IMR-90 (cell line): Measurements from ENCODE around the gene KIAA1614. TPM values are rescaled to one million over a fixed set of nuclear protein-coding genes. Genes with fewer than 3 reads are reported as not detected.

Experiments used
- ATAC-seq: fragments of 200-7000 bp; cut with Tn5 transposase; 2 replicates; pipeline ENCODE4 v1.9.1; 2020; ENCODE audit warnings: low read depth, mild to moderate bottlenecking, moderate library complexity
- BruUV-seq: library from RNA; stranded (reverse); fragments of 400-500 nt; replicated peaks from 2 replicates; lab custom pipeline; 2021; lab: Mats Ljungman, UMichigan
- CTCF ChIA-PET: fragments of 300-600 bp; formaldehyde crosslinking; extraction: SDS; loops from one replicate; lab custom pipeline; 2021; ENCODE audit warnings: antibody characterized with exemption; lab: Yijun Ruan, JAX
- POLR2A ChIA-PET: fragments of 300-600 bp; sonication (Branson Sonifier 250); formaldehyde crosslinking; loops from one replicate; lab custom pipeline; 2022; ENCODE audit warnings: antibody characterized with exemption; ENCODE audit not compliant: unreplicated experiment; lab: Charles Lee
- DNase-seq: peaks from one replicate; pipeline ENCODE4 v3.0.0; 2013
- H2AFZ ChIP-seq: replicated peaks from 2 replicates; pipeline ENCODE3; 2013; ENCODE audit warnings: low read length, mild to moderate bottlenecking; ENCODE audit not compliant: poor library complexity
- H2AK5ac ChIP-seq: 2 replicates; pipeline ENCODE4 v1.6.1; 2013; ENCODE audit warnings: low read depth, low read length, inconsistent platforms
- H2AK9ac ChIP-seq: replicated peaks from 2 replicates; pipeline ENCODE3; 2013; ENCODE audit warnings: mild to moderate bottlenecking, low read depth, low read length, moderate library complexity; ENCODE audit not compliant: poor library complexity
- H2BK120ac ChIP-seq: 2 replicates; pipeline ENCODE4 v1.6.1; 2013; ENCODE audit warnings: low read depth, low read length, inconsistent platforms
- H2BK15ac ChIP-seq: 3 replicates; pipeline ENCODE4 v1.6.1; 2013; ENCODE audit warnings: low read depth, low read length, inconsistent platforms
- H2BK20ac ChIP-seq: 2 replicates; pipeline ENCODE4 v1.6.1; 2013; ENCODE audit warnings: low read depth, mild to moderate bottlenecking, inconsistent platforms, low read length, moderate library complexity
- H2BK5ac ChIP-seq: 2 replicates; pipeline ENCODE4 v1.6.1; 2013; ENCODE audit warnings: mild to moderate bottlenecking, low read depth, low read length, inconsistent platforms; ENCODE audit not compliant: poor library complexity, severe bottlenecking
- H3K14ac ChIP-seq: replicated peaks from 2 replicates; pipeline ENCODE4 v1.6.1; 2013; ENCODE audit warnings: low read depth, low read length, inconsistent platforms
- H3K18ac ChIP-seq: 2 replicates; pipeline ENCODE4 v1.6.1; 2013; ENCODE audit warnings: low read depth, low read length, control low read depth
- H3K23ac ChIP-seq: 2 replicates; pipeline ENCODE4 v1.6.1; 2013; ENCODE audit warnings: low read depth, low read length, inconsistent platforms
- H3K27ac ChIP-seq: 2 replicates; pipeline ENCODE4 v1.5.1; 2013; ENCODE audit warnings: mild to moderate bottlenecking, control low read depth, low read length; ENCODE audit not compliant: insufficient read depth
- H3K27me3 ChIP-seq: 2 replicates; pipeline ENCODE4 v1.6.1; 2013; ENCODE audit warnings: low read length; ENCODE audit not compliant: control insufficient read depth, insufficient read depth
- H3K36me3 ChIP-seq: 2 replicates; pipeline ENCODE4 v1.6.1; 2013; ENCODE audit warnings: low read length, mixed read lengths; ENCODE audit not compliant: control insufficient read depth, insufficient read depth
- H3K4ac ChIP-seq: 2 replicates; pipeline ENCODE4 v1.6.1; 2013; ENCODE audit warnings: low read depth, low read length, inconsistent platforms
- H3K4me1 ChIP-seq: 2 replicates; pipeline ENCODE4 v1.6.1; 2013; ENCODE audit warnings: low read length, mixed read lengths; ENCODE audit not compliant: control insufficient read depth, insufficient read depth
- H3K4me2 ChIP-seq: 2 replicates; pipeline ENCODE4 v1.6.1; 2013; ENCODE audit warnings: low read depth, mild to moderate bottlenecking, control low read depth, low read length, moderate library complexity
- H3K4me3 ChIP-seq: 2 replicates; pipeline ENCODE4 v1.5.1; 2013; ENCODE audit warnings: low read depth, mild to moderate bottlenecking, control low read depth, low read length, moderate library complexity; ENCODE audit not compliant: insufficient read depth
- H3K56ac ChIP-seq: 2 replicates; pipeline ENCODE4 v1.6.1; 2013; ENCODE audit warnings: low read length, inconsistent platforms; ENCODE audit not compliant: insufficient read depth; ENCODE audit errors: extremely low read depth
- H3K79me1 ChIP-seq, 2 experiments: 2 replicates each; pipeline ENCODE4 v1.6.1; 2013; ENCODE audit warnings: low read length in 2 of 2, inconsistent platforms in 1 of 2, low read depth in 1 of 2
- H3K9ac ChIP-seq: 2 replicates; pipeline ENCODE4 v1.6.1; 2013; ENCODE audit warnings: low read depth, low read length, control low read depth
- H3K9me1 ChIP-seq: 2 replicates; pipeline ENCODE4 v1.6.1; 2013; ENCODE audit warnings: low read length, inconsistent platforms; ENCODE audit not compliant: insufficient read depth
- H3K9me3 ChIP-seq: 2 replicates; pipeline ENCODE4 v1.6.1; 2013; ENCODE audit warnings: low read length; ENCODE audit not compliant: control insufficient read depth, insufficient read depth
- H4K20me1 ChIP-seq: 2 replicates; pipeline ENCODE4 v1.6.1; 2013; ENCODE audit warnings: low read length, inconsistent platforms; ENCODE audit not compliant: insufficient read depth
- H4K5ac ChIP-seq: 2 replicates; pipeline ENCODE4 v1.6.1; 2013; ENCODE audit warnings: mild to moderate bottlenecking, low read depth, low read length, control low read depth
- H4K8ac ChIP-seq, 2 experiments: 2 replicates each; pipeline ENCODE4 v1.6.1; 2013; ENCODE audit warnings: low read depth in 2 of 2, low read length in 2 of 2, control low read depth in 1 of 2, inconsistent platforms in 1 of 2
- H4K91ac ChIP-seq: 2 replicates; pipeline ENCODE4 v1.6.1; 2013; ENCODE audit warnings: low read depth, low read length, inconsistent platforms; ENCODE audit not compliant: insufficient read depth
- BHLHE40 ChIP-seq: fragments of 150-350 bp; IDR thresholded peaks from 2 replicates; pipeline ENCODE4 v1.6.1; 2016; ENCODE audit warnings: mild to moderate bottlenecking, low read depth, low read length
- CEBPB ChIP-seq: IDR thresholded peaks from 2 replicates; pipeline ENCODE4 v1.6.1; 2012; ENCODE audit warnings: low read depth, low read length, improper control_type of control experiment
- CHD1 ChIP-seq: IDR thresholded peaks from 2 replicates; pipeline ENCODE4 v1.6.1; 2012; ENCODE audit warnings: low read depth, low read length, improper control_type of control experiment
- CTCF ChIP-seq: conservative IDR thresholded peaks from 2 replicates; pipeline ENCODE4 v1.5.1; 2012; ENCODE audit warnings: mild to moderate bottlenecking, low read depth, low read length, improper control_type of control experiment
- ELK1 ChIP-seq: fragments of 150-350 bp; IDR thresholded peaks from 2 replicates; pipeline ENCODE4 v1.6.1; 2016; ENCODE audit warnings: low read depth, mild to moderate bottlenecking, low read length, moderate library complexity, borderline replicate concordance
- FOS ChIP-seq: fragments of 150-350 bp; IDR thresholded peaks from 2 replicates; pipeline ENCODE4 v1.6.1; 2016; ENCODE audit warnings: low read depth, low read length
- MAFK ChIP-seq: IDR thresholded peaks from 2 replicates; pipeline ENCODE4 v1.6.1; 2012; ENCODE audit warnings: low read depth, low read length, improper control_type of control experiment
- MAZ ChIP-seq: IDR thresholded peaks from 2 replicates; pipeline ENCODE4 v1.6.1; 2012; ENCODE audit warnings: low read depth, mild to moderate bottlenecking, low read length, improper control_type of control experiment, moderate library complexity, borderline replicate concordance
- MXI1 ChIP-seq: IDR thresholded peaks from 2 replicates; pipeline ENCODE4 v1.6.1; 2012; ENCODE audit warnings: low read depth, mild to moderate bottlenecking, low read length, moderate library complexity, borderline replicate concordance
- NFE2L2 ChIP-seq: fragments of 150-350 bp; IDR thresholded peaks from 2 replicates; pipeline ENCODE4 v1.6.1; 2016; ENCODE audit warnings: low read depth, mild to moderate bottlenecking, low read length
- POLR2A ChIP-seq: IDR thresholded peaks from 2 replicates; pipeline ENCODE4 v1.6.1; 2012; ENCODE audit warnings: mild to moderate bottlenecking, low read depth, low read length
- RAD21 ChIP-seq: IDR thresholded peaks from 2 replicates; pipeline ENCODE4 v1.6.1; 2012; ENCODE audit warnings: low read length, improper control_type of control experiment
- RCOR1 ChIP-seq: IDR thresholded peaks from 2 replicates; pipeline ENCODE4 v1.6.1; 2012; ENCODE audit warnings: mild to moderate bottlenecking, low read length, improper control_type of control experiment; ENCODE audit not compliant: insufficient replicate concordance
- RFX5 ChIP-seq: IDR thresholded peaks from 2 replicates; pipeline ENCODE4 v1.8.0; 2012; ENCODE audit warnings: low read depth, mild to moderate bottlenecking, low read length, moderate library complexity
- SMC3 ChIP-seq: fragments of 150-350 bp; IDR thresholded peaks from 2 replicates; pipeline ENCODE4 v1.6.1; 2016; ENCODE audit warnings: low read depth, mild to moderate bottlenecking, antibody characterized with exemption, low read length, moderate library complexity
- USF2 ChIP-seq: fragments of 150-350 bp; IDR thresholded peaks from 2 replicates; pipeline ENCODE4 v1.6.1; 2017; ENCODE audit warnings: mild to moderate bottlenecking, antibody characterized with exemption, low read length, low read depth
- WGBS, 2 experiments: methylation state at CpG; one replicate each; pipeline versions ENCODE4 v1.1.5 to v1.1.7; 2013; ENCODE audit warnings: missing lambda C conversion rate in 2 of 2; ENCODE audit not compliant: insufficient read length in 1 of 2; ENCODE audit errors: extremely low coverage in 2 of 2; 5-methylcytosine and 5-hydroxymethylcytosine counted together
- dilution Hi-C: fragments of 300-500 bp; cut with HindIII; formaldehyde crosslinking; loops from one replicate; pipeline ENCODE4 v1.14.3; 2018; ENCODE audit warnings: low sequenced_read_pairs; ENCODE audit not compliant: unreplicated experiment
- in situ Hi-C: fragments of 300-500 bp; cut with MboI; formaldehyde crosslinking; loops from 3 replicates; pipeline ENCODE4 v1.14.3; 2019; ENCODE audit warnings: low sequenced_read_pairs, inconsistent platforms, mixed read lengths
- intact Hi-C: fragments of 100-400 bp; cut with micrococcal nuclease; formaldehyde crosslinking; loops from 2 replicates; pipeline ENCODE4 v1.10.0; 2022
- polyA plus RNA-seq, 3 experiments: library from polyadenylated mRNA; depleted of rRNA; stranded (reverse); fragments of >200 nt; gene quantifications; 2 replicates each; pipeline ENCODE4 v1.2.3, GENCODE V29; 2012; ENCODE audit warnings: low replicate concordance in 1 of 3
- total RNA-seq: library from RNA; depleted of rRNA; stranded (reverse); fragments of >200 nt; gene quantifications from 2 replicates; pipeline ENCODE4 v1.2.3, GENCODE V29; 2012

The KIAA1614 gene
- total and polyA plus RNA-seq, 2 of the 4 experiments (the other 2 are of a cell fraction): 1.8 to 3.5 TPM

GRCh38 chr1:180961622-180962021 is 48.9 kb downstream of the KIAA1614 start:
- H3K9ac ChIP-seq: no peak overlapping the region
- no peak overlapping the region for H4K5ac ChIP-seq
- no peak overlapping the region for H3K4ac ChIP-seq
- no peaks in the 10 kb centered on the region for H3K9me3 ChIP-seq
- H2BK5ac ChIP-seq: no peak overlapping the region
- H2BK20ac ChIP-seq: no peak overlapping the region
- intact Hi-C loops (no loop called here), in situ Hi-C loops (no loop called here), dilution Hi-C loops (no loop called here)
- ChIA-PET POLR2A (no interaction called here), CTCF (interaction anchor here (0.7 kb wide), 1 partner anchor 8 kb away, joined by 3 read pairs; no protein-coding TSS in a partner anchor)
- no peak overlapping the region for H2AFZ ChIP-seq
- no peak overlapping the region for H2BK120ac ChIP-seq
- no peak overlapping the region for H3K27ac ChIP-seq
- H2AK5ac ChIP-seq: no peak overlapping the region
- no peak overlapping the region for H3K18ac ChIP-seq
- H4K91ac ChIP-seq: no peak overlapping the region
- H3K4me3 ChIP-seq: no peak overlapping the region
- no peak overlapping the region for H4K8ac ChIP-seq
- 86% methylated on average over 1 of the region's 4 CpGs; no CpG with 5 or more reads in 1 of the 2 experiments for WGBS, 2 experiments
- H3K79me1 ChIP-seq: peaks cover 24 to 46% of the 10 kb centered on the region in 2 experiments
- no peak overlapping the region for H3K14ac ChIP-seq
- H3K56ac ChIP-seq: no peak overlapping the region
- peaks cover 2% of the 10 kb centered on the region; the same call in 1 of the 2 replicates for H3K4me1 ChIP-seq
- ATAC-seq (no peak), DNase-seq (no peak)
- BruUV-seq: no TSS peak
- H4K20me1 ChIP-seq: peaks cover 4% of the 10 kb centered on the region; the same call in 1 of the 2 replicates
- peaks cover 13% of the 10 kb centered on the region for H3K36me3 ChIP-seq
- H3K27me3 ChIP-seq: no peaks in the 10 kb centered on the region
- H3K4me2 ChIP-seq: no peak overlapping the region
- H2BK15ac ChIP-seq: no peak overlapping the region
- TF ChIP-seq RAD21 (no peak), FOS (no peak), CHD1 (no peak), ELK1 (no peak), RCOR1 (no peak), MAFK (no peak), CTCF (no peak), POLR2A (no peak), NFE2L2 (no peak), CEBPB (no peak), RFX5 (no peak), SMC3 (no peak), MXI1 (no peak), USF2 (no peak), MAZ (no peak), BHLHE40 (no peak)
- H3K23ac ChIP-seq: no peak overlapping the region
- no peak overlapping the region for H2AK9ac ChIP-seq
- peaks cover 14% of the 10 kb centered on the region; the same call in 1 of the 2 replicates for H3K9me1 ChIP-seq
